HEK293T (cell line): Measurements from ENCODE around the gene MADD.
"Not testable (repeated sequence)": the region's sequence is repeated elsewhere in the genome, so short reads cannot be mapped to it uniquely, and the experiment has no call there.

ENCODE experiments used
- CTCF ChIA-PET: fragments of 350-600 bp; formaldehyde crosslinking; extraction: SDS; loops from one replicate; lab custom pipeline; 2021; ENCODE audit warnings: antibody characterized with exemption, inconsistent platforms; lab: Yijun Ruan, JAX
- POLR2A ChIA-PET: fragments of 350-600 bp; formaldehyde crosslinking; extraction: SDS; loops from one replicate; lab custom pipeline; 2020; ENCODE audit warnings: antibody characterized with exemption, inconsistent platforms; lab: Yijun Ruan, JAX
- DNase-seq: peaks from one replicate; pipeline ENCODE4 v3.0.0; 2012; ENCODE audit warnings: mixed read lengths; ENCODE audit errors: extremely low spot score
- ARNT ChIP-seq: fragments of 450-650 bp; IDR thresholded peaks from 2 replicates; pipeline ENCODE4 v1.6.1; 2017; ENCODE audit warnings: mild to moderate bottlenecking
- BHLHE40 ChIP-seq: fragments of 450-650 bp; IDR thresholded peaks from 2 replicates; pipeline ENCODE4 v1.6.1; 2016; ENCODE audit warnings: mild to moderate bottlenecking, moderate library complexity, borderline replicate concordance
- CTBP1 ChIP-seq: fragments of 450-650 bp; IDR thresholded peaks from 2 replicates; pipeline ENCODE4 v1.6.1; 2016; ENCODE audit warnings: borderline replicate concordance
- ELF4 ChIP-seq: fragments of 450-650 bp; IDR thresholded peaks from 2 replicates; pipeline ENCODE4 v1.6.1; 2017; ENCODE audit warnings: antibody characterized with exemption
- FOXA1 ChIP-seq: fragments of 450-650 bp; IDR thresholded peaks from 2 replicates; pipeline ENCODE4 v1.6.1; 2016; ENCODE audit warnings: mild to moderate bottlenecking
- FOXK2 ChIP-seq: fragments of 450-650 bp; IDR thresholded peaks from 2 replicates; pipeline ENCODE4 v1.6.1; 2016; ENCODE audit warnings: mild to moderate bottlenecking
- FOXM1 ChIP-seq: fragments of 450-650 bp; IDR thresholded peaks from 2 replicates; pipeline ENCODE4 v1.6.1; 2017; ENCODE audit warnings: mild to moderate bottlenecking, borderline replicate concordance
- HDGF ChIP-seq: fragments of 450-650 bp; IDR thresholded peaks from 2 replicates; pipeline ENCODE4 v1.6.1; 2017; ENCODE audit warnings: antibody characterized with exemption, borderline replicate concordance
- L3MBTL2 ChIP-seq: fragments of 450-650 bp; conservative IDR thresholded peaks from 2 replicates; pipeline ENCODE4 v1.6.1; 2016; ENCODE audit warnings: mild to moderate bottlenecking
- LEF1 ChIP-seq: fragments of 450-650 bp; IDR thresholded peaks from 2 replicates; pipeline ENCODE4 v1.6.1; 2017; ENCODE audit warnings: mild to moderate bottlenecking, borderline replicate concordance
- NFRKB ChIP-seq: fragments of 450-650 bp; IDR thresholded peaks from 2 replicates; pipeline ENCODE4 v1.6.1; 2016; ENCODE audit warnings: mild to moderate bottlenecking, moderate library complexity
- SP1 ChIP-seq: fragments of 450-650 bp; IDR thresholded peaks from 2 replicates; pipeline ENCODE4 v1.6.1; 2017
- SUZ12 ChIP-seq: fragments of 450-650 bp; IDR thresholded peaks from 2 replicates; pipeline ENCODE4 v1.6.1; 2016; ENCODE audit warnings: mild to moderate bottlenecking
- TARDBP ChIP-seq: fragments of 450-650 bp; IDR thresholded peaks from 2 replicates; pipeline ENCODE4 v1.6.1; 2016
- ZNF384 ChIP-seq: fragments of 450-650 bp; IDR thresholded peaks from 2 replicates; pipeline ENCODE4 v1.6.1; 2016
- TF ChIP-seq, protein P1 (sequence below): fragments of 450-650 bp; IDR thresholded peaks from 2 replicates; pipeline ENCODE4 v1.6.1; 2016

Gene MADD

GRCh38 chr11:47332791-47333525, 63.0 kb downstream of the MADD start:
- ChIA-PET POLR2A (no interaction called here), CTCF (interaction anchor here (1.4 kb wide), 1 partner anchor 22 kb away, joined by 5 read pairs; no protein-coding TSS in a partner anchor)
- no peak for DNase-seq
- no peak for TF ChIP-seq SUZ12
- no peak for TF ChIP-seq SP1
- no peak for TF ChIP-seq L3MBTL2
- no peak for TF ChIP-seq NFRKB
- no peak for TF ChIP-seq BHLHE40
- no peak for TF ChIP-seq ELF4
- TF ChIP-seq HDGF = no peak
- no peak for TF ChIP-seq LEF1
- no peak for TF ChIP-seq ARNT
- TF ChIP-seq FOXM1 = no peak
- TF ChIP-seq, protein P1, sequence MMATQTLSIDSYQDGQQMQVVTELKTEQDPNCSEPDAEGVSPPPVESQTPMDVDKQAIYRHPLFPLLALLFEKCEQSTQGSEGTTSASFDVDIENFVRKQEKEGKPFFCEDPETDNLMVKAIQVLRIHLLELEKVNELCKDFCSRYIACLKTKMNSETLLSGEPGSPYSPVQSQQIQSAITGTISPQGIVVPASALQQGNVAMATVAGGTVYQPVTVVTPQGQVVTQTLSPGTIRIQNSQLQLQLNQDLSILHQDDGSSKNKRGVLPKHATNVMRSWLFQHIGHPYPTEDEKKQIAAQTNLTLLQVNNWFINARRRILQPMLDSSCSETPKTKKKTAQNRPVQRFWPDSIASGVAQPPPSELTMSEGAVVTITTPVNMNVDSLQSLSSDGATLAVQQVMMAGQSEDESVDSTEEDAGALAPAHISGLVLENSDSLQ = no peak
- no peak for TF ChIP-seq TARDBP
- no peak for TF ChIP-seq FOXA1
- no peak for TF ChIP-seq ZNF384
- no peak for TF ChIP-seq CTBP1
- TF ChIP-seq FOXK2 = no peak

DNA sequence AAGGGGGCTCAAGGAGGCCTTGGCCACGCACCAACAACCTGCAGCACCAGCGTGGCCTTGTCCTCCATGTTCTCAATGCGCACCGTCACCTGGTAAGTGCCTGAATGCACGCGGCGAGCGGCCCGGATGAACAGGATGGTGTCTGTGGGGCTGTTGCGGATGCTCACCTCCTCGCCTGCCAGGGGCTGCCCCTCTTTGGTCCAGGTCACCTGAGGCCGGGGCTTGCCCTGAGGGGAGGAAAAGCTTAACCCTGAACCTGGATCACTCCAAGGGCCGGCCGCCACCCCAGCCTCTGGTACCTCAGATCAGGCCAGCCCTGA, 63.6 kb downstream of the MADD start:
- POLR2A ChIA-PET = no interaction called here
- TF ChIP-seq LEF1 (no peak), SP1 (no peak), ARNT (no peak), FOXK2 (no peak)

DNA sequence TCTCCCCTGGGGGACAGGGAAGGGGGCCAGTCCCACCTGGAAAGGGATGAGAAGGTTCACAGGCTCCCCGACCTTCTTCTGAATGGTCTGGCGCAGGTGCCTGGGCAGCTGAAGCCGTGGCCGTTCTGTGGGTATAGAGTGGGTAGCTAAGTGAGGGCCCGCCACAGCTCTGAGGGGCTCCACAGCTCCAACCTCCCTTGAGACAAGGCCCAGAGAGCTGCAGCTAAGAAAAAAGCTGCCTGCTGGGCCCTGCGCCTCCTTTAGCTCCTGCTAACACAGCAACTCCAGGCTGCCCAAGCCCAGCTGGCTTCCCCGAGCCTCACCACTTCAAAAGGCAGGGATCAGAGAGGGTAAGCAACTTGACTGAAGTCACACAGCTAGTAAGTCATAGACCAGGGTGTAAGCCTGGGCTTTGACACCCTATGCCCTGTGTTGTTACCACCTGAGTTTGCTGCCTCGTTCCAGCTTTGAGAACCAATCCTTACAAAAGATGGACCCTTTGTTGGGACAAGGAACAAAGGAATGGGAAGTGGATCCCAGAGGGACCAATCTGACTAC, 64.0 kb downstream of the MADD start:
- TF ChIP-seq NFRKB = no peak
- no peak for TF ChIP-seq SP1
- TF ChIP-seq FOXM1 = no peak
- no peak for TF ChIP-seq L3MBTL2
- ChIA-PET CTCF (interaction anchor here (1.4 kb wide), 1 partner anchor 21 kb away, joined by 5 read pairs; no protein-coding TSS in a partner anchor), POLR2A (interaction anchor here (0.8 kb wide), 1 partner anchor 85 kb away, joined by 3 read pairs; the partner anchor contains the start of gene ACP2)
- DNase-seq = no peak

More for the DNA sequence above, 63.6 kb downstream of the MADD start:
- DNase-seq = no peak
- CTCF ChIA-PET = interaction anchor here (1.4 kb wide), 1 partner anchor 21 kb away, joined by 5 read pairs; no protein-coding TSS in a partner anchor

GRCh38 chr11:47334699-47335411, 64.9 kb downstream of the MADD start:
- POLR2A ChIA-PET, DNase-seq: not testable (repeated sequence)
- CTCF ChIA-PET = interaction anchor here (1.0 kb wide), 1 partner anchor 20 kb away, joined by 3 read pairs; no protein-coding TSS in a partner anchor

GRCh38 chr11:47335733-47336132, 65.8 kb downstream of the MADD start:
- no peak for DNase-seq
- CTCF ChIA-PET = interaction anchor here (1.0 kb wide), 1 partner anchor 19 kb away, joined by 3 read pairs; no protein-coding TSS in a partner anchor
- no peak for TF ChIP-seq FOXK2
- TF ChIP-seq ARNT = no peak
- TF ChIP-seq TARDBP = no peak
- TF ChIP-seq LEF1 = no peak
- TF ChIP-seq L3MBTL2 = no peak
- no peak for TF ChIP-seq ELF4
- TF ChIP-seq BHLHE40 = no peak
- TF ChIP-seq, protein P1 = no peak
- TF ChIP-seq SP1 = no peak
- TF ChIP-seq CTBP1 = no peak
- TF ChIP-seq HDGF = no peak
- POLR2A ChIA-PET = no interaction called here

DNA sequence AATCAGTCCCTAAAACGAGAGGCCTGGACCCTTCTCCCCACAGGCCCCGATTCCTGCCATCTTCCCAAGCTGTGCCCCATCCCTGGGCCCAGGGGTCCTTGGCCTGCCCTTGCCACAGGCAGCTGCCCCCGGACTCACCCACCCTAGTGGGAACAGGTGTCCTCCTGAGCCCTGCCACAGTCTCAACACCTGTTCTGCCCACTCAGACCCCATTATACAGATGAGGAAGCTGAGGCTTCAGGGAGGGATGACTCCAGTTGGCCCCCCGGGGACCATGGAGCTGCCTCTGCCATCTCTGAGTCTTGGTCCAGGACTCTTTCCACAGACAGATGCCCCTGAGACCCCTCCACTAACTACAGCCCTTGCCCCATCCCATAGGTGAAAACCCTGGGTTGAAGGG, 66.7 kb downstream of the MADD start:
- TF ChIP-seq HDGF = no peak
- no peak for DNase-seq
- ChIA-PET POLR2A (no interaction called here), CTCF (no interaction called here)

GRCh38 chr11:47337229-47337924, 67.4 kb downstream of the MADD start:
- CTCF ChIA-PET = no interaction called here
- no peak for TF ChIP-seq ZNF384
- TF ChIP-seq BHLHE40 = no peak
- TF ChIP-seq CTBP1 = no peak
- TF ChIP-seq HDGF = no peak
- no peak for TF ChIP-seq LEF1
- no peak for TF ChIP-seq SUZ12
- TF ChIP-seq L3MBTL2 = no peak
- no peak for TF ChIP-seq FOXM1
- no peak for TF ChIP-seq SP1
- TF ChIP-seq, protein P1 = no peak
- no peak for TF ChIP-seq FOXK2
- TF ChIP-seq ARNT = no peak
- no peak for TF ChIP-seq TARDBP
- no peak for TF ChIP-seq NFRKB
- DNase-seq = no peak
- POLR2A ChIA-PET = no interaction called here
